HG03432 (cell line): ENCODE measurements around the gene CD81.

Experiments
- ATAC-seq: cut with Tn5 transposase; IDR thresholded peaks from one replicate; pipeline ENCODE4 v1.9.1; 2021; ENCODE audit warnings: mild to moderate bottlenecking, moderate library complexity; ENCODE audit not compliant: unreplicated experiment

Gene CD81

DNA sequence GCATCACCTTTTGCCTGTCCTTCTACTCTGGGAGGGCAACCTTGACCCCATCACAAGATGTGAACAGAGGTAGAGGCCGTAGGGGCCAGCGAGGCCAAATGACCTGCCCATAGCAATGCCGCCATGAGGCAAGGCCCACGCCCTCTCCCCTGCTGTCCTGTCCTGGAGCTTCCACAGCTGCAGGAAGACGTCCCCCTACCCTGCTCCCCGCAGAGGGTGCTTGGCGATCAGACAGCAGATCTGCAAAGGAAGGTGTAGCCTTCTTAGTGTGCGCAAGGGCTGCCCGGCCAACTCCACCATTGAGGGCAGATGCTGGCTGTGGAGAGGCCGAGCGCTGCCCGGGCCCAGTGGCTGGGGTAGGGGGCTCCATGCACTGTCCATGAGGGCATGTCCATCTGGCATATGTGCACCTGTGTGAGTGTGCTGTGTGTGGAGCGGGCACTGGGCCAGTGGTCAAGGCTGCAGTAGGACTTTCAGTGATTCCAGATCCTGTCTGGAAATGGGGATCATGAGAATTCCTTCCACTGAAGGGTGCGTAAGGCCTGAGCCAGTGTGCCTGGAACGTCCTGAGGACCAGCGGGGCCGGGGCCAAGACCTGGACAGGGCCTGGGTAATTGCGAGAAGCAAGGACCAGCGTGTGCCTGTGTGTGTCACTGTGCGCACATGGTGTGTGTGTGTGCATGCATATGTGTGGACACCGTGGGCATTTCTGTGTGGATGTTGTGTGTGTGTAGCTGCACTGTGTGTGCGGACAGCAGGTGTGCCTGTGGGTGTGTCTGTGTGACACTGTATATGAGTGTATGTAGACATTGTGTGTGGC lies 56.2 kb downstream of the CD81 start:
- ATAC-seq: no peak

DNA sequence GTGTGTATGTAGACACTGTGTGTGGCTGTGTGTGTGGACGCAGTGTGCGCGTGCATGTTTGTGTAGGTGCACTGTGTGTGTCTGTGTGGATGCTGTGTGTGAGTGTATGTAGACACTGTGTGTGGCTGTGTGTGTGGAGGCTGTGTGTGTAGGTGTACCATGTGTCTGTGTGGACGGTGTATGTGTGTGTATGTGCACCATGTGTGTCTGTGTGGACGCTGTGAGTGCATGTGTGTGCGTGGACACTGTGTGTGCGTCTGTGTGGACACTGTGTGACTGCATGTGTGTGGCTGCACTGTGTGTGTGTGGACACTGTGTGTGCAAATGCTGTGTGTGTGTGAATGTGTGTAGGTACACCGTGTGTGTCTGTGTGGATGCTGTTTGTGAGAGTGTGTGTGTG lies 56.9 kb downstream of the CD81 start:
- ATAC-seq: no peak

DNA sequence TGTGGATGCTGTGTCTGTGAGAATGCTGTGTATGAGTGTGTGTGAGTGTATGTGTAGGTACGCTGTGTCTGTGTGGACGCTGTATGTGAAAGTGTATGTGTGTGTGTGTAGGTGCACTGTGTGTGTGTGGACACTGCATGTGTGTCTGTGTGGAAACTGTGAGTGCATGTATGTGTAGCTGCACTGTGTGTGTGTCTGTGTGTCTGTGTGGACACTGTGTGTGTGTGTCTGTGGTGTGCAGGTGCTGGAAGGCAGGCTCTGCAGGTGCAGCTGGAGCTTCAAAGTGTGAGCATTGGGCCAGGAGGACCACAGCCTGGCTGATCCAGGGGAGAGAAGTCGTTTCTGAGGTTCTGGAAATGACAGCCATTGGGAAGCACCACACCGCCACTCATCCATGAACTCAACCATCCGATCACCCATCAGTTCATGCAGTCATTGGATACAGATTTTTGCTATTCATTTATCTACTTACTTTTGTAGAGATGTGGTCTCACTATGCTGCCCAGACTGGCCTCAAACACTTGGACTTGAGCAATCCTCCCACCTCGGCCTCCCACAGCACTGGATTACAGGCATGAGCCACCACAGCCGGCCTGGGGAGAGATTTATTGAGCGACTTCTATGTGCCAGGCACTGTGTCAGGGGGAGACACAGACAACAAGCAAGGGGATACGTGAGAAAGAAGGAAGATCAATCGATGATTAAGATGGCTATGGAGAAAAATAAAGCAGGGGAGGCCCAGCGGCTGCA lies 57.6 kb downstream of the CD81 start:
- ATAC-seq: no peak

DNA sequence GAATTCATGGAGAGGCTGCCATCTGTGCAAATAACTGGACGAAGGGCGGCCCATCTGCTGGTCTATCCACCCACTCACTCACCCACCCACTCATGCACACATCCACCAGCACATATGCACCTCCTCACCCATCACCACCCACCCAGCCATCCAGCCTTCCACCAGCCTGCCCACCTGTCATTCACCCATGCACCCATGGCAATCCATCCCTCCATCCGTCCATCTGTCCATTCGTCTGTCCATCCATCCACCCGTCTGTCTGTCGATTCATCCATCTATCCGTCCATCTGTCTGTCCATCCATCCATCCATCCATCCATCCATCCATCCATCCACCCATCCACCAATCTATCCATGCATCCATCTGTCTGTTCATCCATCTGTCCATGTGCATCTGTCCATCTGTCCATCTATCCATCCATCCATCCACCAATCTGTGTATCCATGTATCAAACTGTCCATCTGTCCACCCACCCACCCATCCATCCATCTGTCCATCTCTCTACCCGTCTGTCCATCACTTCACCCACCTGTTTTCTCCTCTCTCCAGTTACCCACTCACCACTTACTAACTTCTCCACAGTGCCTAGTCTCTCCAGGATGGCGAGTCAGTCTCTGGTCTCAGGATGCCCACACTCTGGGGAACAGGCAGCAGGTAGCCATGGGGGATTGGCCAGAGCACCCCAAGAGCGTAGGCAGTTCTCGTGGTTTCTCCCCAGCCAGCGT lies 58.3 kb downstream of the CD81 start:
- ATAC-seq: no peak

GRCh38 chr11:2436013-2436520 lies 59.0 kb downstream of the CD81 start:
- no peak for ATAC-seq

DNA sequence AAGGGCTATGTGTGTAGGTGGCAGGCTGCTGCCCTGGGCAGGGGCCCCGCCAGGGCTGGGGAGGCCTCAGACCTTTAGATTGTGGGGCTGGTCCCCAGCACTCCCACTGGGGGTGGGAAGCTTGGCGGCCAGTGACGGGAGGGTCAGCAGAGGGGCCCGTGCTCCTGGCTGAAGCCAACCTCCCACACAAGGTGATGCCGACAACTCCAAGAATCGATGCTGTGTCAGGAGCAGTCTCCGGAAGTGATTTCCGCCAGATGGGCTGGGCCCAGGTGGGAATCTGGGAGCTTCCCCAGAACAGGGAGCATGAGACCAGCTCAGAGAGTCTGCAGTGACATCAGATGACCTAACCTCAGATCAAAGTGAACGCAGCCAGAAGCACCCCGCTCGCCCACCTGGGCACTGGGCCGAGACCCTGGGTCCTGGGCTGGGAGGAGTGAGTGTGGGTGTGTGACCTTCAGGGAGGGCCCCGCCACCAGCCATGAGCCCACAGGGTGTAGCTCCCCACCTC lies 59.5 kb downstream of the CD81 start:
- no peak for ATAC-seq

DNA sequence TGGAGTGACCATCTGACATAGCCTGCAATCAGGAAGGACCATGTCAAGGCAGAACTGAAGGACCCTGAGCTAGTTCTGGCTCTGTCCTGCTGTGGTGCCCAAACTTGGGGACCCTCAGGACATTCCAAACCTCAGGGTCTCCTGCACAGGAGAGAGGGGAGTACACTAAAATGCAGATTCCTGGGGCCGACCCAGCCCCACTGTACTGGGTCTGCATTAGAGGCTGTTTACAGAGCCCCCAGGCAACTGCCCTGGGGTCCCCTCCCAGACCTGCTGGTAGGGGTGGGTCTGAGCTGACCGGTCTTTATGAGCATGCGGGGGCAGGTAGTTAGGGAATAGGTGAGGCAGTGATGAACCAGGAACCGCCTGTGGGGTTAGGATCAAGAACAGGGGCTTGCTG lies 60.4 kb downstream of the CD81 start:
- ATAC-seq: no peak

DNA sequence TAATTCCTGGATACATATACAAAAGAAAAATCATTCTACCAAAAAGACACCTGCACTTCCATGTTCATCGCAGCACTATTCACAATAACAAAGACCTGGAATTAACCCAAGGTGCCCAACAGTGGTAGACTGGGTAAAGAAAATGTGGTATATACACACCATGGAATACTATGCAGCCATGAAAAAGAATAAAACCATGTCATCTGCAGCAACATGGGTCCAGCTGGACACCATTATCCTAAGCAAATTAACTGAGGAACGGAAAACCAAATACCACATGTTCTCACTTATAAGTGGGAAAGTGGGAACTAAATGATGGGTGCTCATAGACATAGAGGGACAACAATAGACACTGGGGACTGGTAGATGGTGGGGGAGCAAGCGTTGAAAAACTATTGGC lies 62.7 kb downstream of the CD81 start:
- no peak for ATAC-seq

DNA sequence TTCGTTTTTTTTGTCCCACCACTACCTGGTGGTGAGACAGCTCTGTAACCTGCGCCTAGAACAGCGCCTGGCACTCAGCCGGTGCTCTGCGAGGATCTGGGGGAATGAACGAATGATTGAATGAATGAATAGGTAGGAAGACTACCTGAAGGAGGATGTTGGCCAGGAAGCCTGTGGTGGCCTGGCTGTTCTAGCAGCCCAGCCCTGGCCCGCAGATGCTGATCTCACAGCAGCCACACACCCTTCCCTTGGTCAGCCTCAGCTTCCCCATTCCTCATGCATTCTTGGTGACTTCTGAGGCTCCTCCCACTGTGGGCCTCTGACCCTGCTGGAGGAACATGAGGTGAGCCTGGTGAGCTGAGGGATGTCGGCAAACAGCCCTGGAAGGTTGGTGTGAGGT lies 63.5 kb downstream of the CD81 start:
- no peak for ATAC-seq

GRCh38 chr11:2441171-2441570 lies 64.1 kb downstream of the CD81 start:
- ATAC-seq: no peak

- ATAC-seq: no peak
Observed at GRCh38 chr11:2442589-2442988, 65.5 kb downstream of the CD81 start.

DNA sequence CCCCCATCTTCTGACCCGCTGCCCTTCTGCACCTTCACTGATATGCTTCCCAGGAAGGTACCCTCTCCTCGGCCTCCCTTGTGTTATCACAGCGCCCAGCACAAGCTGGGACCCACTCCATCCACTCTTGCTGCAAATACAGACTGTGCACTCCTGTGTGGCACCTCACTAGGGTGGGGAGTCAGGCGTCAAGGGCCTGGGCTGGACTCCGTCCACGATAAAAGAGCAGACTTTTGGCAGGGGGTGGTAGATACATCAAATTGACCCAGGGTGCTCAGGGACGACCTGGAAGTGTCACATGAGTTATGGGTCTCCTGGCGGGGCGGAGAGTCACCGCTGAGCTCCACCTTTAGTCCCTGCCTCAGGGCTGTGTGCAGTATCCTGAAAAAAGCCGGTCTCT lies 66.3 kb downstream of the CD81 start:
- ATAC-seq: no peak

DNA sequence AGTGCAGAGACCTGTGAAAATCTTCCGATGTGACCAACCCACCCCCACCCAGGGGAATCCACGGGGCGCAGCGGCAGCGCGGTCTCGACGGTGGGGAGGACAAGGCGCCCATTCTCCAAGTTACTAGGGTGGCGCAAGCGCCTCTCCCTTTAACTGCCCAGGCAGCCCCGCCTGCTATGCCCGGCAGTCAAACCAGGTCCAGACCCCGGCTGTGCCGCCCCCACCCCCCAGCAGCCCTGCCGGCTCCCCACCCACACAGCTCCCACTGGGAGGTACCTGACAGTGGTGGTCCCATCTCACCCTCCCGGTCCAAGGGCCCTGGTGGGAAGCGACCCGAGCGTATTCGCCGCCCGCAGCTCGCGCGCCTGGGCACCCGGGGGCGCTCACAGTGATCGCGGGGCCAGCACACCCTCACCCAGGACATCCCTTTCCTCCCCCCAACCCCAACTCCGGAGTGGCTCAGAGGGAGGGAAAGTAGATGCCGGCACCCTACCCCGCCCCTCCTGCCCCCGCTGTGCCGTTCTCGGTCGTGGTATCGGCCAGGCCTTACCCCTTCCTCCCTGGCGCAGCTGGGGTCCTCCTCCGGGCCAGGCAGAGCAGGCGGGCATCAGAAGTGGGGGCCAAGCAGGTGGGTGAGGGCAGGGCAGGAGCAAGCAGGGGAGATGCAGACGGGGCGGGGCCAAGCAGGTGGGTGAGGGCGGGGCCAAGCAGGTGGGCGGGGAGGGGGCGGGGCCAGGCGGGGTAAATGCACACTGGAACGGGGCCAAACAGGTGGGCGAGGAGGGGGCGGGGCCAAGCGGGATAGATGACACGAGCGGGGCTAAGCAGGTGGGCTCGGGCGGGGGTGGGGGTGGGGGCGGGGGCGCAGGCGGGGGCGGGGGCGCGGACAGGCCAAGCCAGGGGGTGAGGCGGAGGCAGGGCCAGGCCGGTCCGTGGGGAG lies 67.0 kb downstream of the CD81 start, which contains the start of gene TRPM5:
Gene TRPM5, minus strand, starts transcription at position 634 of the 940 bp plus-strand sequence. CDS start 21,478 bp downstream, outside the sequence.
- ATAC-seq: no peak

DNA sequence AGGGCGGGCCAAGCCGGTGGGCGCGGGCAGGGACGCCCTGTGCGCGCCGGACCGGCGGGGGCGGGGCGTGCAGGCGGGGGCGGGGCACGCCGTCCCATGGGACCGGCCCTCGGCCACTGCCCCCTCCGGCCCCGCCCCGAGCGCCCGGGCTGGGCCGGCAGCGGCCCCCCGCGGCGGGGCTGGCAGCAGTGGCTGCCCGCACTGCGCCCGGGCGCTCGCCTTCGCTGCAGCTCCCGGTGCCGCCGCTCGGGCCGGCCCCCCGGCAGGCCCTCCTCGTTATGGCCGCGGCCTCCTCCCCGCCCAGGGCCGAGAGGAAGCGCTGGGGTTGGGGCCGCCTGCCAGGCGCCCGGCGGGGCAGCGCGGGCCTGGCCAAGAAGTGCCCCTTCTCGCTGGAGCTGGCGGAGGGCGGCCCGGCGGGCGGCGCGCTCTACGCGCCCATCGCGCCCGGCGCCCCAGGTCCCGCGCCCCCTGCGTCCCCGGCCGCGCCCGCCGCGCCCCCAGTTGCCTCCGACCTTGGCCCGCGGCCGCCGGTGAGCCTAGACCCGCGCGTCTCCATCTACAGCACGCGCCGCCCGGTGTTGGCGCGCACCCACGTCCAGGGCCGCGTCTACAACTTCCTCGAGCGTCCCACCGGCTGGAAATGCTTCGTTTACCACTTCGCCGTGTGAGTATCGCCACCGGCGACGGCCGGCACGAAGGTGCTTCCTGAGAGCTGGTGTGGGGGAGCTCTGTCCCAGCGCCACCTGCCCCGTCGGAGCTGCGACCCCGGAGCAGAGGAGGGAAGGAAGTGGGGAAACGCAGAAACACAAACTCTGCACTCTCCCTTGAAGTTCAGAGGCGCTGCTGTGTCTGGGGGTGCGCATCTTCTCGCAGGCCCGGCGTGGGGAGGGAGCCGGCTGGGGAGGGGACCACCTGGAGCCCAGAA lies 68.0 kb downstream of the CD81 start, which contains the start of gene KCNQ1:
Gene KCNQ1, plus strand, starts transcription at position 188 of the 925 bp plus-strand sequence. Its CDS starts 91 bp downstream, at position 279.
- ATAC-seq: no peak

DNA sequence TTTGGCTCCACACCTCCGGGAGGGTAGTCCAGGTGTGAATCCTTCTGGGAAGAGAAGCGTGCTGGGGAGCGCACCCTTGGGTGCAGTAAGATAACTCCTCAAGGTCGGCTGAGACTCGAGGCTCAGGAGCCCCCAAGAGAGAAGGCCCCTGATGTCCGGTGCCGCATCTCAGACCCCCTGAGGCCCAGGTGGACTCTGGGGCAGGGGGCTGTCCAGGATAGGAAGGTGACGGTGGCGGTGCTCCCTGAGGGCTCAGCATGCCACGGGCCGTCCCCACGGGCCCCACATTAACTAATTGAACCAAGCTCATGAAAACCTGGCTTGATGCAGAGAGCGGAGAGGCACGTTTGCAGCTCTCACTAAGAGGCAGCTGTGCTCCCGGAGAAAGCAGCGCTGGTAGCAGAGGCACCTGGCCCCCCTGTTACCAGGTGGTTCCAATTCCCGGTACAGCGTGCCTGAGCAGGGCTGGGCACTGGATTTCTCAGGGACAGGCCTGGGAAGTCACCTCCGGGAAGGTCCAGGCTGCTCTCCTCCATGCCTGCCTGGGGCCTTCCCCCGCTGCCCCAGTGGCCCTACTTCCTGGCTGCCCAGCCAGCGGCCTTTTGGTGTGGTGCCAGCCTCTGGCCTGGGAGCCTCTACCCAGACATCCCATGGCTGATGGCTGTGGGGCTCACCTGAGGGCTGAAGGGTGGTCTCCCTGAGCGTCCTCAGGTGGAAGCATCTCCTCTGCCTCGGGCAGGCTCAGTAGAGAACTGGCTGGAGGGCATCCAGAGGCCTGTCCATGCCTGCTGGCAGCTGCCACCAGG lies 68.8 kb downstream of the CD81 start:
- no peak for ATAC-seq

DNA sequence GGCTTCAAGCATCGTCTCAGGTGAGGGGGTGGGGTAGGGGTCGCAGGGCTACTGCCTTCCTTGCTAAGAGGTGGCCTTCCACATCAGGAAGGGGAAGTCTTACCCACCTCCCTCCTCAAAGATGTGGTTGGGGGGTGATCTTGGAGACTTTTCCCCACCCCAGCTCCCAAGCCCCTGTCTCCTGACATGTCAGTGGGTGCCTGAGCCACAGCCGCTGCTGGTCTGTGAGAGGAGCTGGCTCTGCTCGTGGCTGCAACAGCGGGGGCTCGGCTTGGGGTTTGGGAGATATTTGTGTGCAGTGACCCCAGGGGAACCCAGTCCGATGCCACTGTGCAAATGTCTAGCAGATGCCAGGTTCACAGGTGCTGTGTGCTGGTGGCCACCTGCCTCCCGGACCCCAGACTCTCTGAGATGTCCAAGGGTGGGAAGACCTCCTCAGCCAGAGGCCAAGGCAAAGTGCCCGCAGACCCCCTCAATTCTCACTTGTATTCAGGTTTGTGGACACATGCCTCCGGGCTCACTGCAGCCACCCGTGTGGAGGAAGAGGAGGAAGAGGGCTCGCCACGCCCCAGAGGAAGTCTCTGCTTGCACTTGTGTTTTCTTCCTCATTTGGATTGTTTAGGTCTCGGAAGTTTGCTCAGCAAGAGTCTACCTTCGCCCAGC lies 69.6 kb downstream of the CD81 start:
- no peak for ATAC-seq
